ENCODE results near the gene DENND6B.

DNA sequence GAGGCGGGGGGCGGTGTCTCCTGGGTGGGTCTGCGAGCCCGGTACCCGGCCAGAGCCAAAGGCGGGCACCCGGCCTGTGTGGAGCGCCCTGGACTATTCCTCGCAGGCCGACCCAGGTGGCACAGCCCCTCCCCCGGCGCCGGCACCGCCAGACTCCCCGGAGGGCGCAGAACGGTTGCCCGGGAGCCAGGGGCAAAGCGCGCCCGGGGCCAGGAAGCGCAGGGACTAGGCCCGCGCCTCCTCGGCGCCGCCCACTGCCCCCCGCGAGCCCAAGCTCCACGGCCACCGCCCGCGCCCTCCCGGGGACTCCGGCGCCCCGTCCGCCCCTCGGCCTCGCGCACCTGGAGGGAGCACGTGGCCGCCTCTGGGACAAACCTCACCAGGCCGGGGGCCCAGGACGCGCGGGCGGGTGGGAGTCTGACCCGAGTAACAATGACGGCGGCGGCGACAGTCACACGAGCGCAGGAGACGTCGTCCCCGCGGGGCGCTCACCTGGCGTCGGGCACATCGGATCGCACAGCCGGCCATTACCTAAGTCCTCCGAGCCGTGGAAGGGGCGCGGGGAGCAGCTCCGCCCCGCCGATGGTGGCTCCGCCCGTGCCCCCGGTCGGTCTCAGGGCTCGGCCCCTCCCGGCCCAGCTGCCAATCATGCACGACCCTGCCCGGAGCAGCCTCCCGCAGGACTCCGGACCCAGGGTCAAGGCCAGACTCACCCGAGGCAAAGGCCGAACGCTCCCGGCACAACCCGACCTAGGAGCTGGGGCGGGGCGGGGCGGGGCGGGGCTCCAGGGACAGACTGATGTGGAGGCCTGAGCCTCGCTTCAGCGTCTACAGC, 26.8 kb downstream of the DENND6B start:
- TF ChIP-seq CTCF (IDR thresholded peaks at IDR 0.05; ENCODE audit: low read depth, low read length), result no peak
- TF ChIP-seq POLR2A (IDR thresholded peaks at IDR 0.05; ENCODE audit: extremely low read depth, insufficient read length), result no peak
- TF ChIP-seq MYC (IDR thresholded peaks at IDR 0.05; ENCODE audit: low read depth, low read length), result no peak
- no peak for TF ChIP-seq MAX (IDR thresholded peaks at IDR 0.05; ENCODE audit: low read depth, low read length)
